GM18909 (cell line): ENCODE results near the gene TXNDC9.
A peak's percentile ranks its signal among the peaks of the same experiment; 100 is the strongest.
"Not testable (repeated sequence)": the region's sequence is repeated elsewhere in the genome, so short reads cannot be mapped to it uniquely, and the experiment has no call there.

ENCODE experiments used
- ATAC-seq: cut with Tn5 transposase; IDR thresholded peaks from one replicate; pipeline ENCODE4 v1.9.1; 2021; ENCODE audit warnings: mild to moderate bottlenecking; ENCODE audit not compliant: unreplicated experiment, poor library complexity

TXNDC9 gene

DNA sequence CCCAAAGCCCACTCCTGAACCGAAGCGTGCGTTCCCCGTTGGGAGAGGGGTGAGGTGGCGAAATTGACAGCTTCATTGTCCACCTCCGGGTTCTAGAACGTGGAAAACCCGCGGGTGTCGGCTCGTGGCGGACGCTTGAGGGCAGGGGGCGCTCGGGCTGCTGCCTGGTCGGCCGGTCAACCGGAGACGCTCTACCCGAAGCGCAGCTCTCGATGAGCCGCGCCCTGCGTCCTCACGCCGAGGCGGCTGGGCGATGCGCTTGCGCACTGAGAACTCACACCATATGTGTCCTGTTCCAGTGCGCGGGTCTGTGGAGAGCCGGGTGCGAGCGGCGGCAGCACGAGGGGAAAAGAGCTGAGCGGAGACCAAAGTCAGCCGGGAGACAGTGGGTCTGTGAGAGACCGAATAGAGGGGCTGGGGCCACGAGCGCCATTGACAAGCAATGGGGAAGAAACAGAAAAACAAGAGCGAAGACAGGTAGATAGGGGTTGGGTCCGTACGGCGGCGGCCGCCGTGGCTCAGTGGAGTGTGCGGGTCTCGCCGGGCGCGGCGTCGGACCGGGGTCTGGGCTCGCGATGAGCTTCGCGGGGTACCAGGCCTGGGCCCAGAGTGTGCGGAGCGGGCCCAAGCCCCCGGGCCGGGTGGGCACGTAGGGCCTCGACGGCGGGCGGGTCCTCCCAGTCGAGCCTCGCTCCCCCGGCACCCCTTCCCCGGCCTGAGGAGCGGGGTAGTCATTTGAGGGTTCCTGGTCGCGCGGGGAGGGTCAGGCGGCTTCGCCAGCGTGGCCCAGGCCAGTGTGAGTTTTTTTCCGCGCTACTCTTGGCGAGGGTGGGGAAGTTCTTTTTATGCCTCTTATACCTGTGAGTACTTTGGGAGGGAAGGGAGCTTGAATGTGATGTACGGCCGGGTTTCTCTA, 1.2 kb upstream of the TXNDC9 start, which contains the start of gene EIF5B:
TSS of gene EIF5B (plus strand) at position 277 of the 916 bp plus-strand sequence. CDS start at position 443, 166 bp downstream.
- ATAC-seq: peak; percentile 65

DNA sequence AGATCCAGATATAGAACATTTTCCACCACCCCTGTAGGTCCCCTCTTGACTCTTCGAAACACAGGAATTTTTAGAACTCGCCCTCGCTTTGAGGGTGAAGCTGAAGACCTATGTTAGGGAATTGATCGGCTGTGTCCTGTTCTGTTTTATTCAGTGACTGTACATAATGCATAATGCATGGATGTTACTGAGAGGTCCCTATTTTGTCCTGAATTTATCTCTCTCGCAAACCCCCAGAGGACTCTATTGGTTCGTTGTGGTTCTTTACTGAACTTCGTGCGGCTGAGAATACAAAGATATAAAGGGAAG, 625 bp upstream of the TXNDC9 start:
- ATAC-seq: peak; percentile 7

DNA sequence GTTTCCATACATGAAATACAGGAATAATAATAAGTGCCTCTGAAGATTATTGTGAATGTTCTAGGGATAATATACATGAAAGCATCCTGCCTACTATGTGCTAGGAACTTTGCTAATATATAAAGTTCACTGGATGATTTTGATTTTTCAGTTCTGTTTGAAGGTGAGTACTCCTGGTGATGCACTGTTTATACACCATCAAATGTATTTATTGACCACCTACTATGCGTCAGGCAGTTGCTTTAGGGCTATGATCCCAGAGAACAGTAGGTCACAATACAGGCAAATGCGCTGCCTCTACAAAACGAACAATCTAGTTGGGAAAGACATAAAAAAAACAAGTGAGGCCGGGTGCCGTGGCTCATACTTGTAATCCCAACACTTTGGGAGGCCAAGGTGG, 10.7 kb downstream of the TXNDC9 start:
- no peak for ATAC-seq

DNA sequence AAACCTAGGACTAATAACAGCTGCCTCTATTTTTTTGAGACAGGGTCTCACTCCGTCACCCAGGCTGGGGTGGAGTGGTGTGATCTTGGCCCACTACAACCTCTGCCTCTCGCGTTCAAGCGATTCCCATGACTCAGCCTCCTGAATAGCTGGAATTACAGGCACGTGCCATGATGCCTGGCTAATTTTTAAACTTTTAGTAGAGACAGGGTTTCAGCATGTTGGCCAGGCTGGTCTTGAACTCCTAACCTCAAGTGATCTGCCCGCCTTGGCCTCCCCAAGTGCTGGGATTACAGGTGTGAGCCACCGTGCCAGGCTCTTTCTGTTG, 18.3 kb downstream of the TXNDC9 start:
- not testable (repeated sequence) for ATAC-seq

DNA sequence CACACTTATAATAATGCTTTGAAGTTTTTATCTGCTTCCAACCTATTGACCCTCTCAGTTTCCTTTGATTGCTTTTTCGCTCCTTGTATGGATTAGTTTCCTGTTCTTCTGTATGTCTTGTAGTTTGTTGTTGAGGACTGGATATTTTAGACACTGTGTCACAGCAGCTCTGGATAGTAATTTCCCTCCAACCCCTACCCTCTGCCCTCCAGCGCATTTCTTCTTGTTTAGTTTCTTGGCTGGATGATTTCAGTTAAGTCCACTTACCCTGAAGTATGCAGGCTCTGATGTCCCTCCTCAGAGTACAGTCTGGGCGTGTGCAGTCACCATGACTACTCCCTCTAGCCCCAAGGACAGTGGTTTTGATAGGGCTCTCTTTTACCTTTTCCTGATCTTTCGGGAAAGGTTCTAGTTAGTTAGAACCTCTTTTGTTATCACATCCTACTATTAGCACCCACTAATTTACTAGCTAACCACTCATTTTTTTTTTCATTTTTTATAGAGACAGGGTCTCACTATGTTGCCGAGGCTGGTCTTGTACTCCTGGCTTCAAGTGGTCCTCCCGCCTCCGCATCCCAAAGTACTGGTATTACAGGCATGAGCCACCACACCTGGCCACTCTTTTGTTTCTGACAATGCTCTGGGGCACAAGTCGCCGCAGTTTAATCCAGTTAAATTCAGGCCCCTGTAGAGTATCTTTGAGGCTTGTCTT, 18.8 kb downstream of the TXNDC9 start:
- ATAC-seq: no peak

DNA sequence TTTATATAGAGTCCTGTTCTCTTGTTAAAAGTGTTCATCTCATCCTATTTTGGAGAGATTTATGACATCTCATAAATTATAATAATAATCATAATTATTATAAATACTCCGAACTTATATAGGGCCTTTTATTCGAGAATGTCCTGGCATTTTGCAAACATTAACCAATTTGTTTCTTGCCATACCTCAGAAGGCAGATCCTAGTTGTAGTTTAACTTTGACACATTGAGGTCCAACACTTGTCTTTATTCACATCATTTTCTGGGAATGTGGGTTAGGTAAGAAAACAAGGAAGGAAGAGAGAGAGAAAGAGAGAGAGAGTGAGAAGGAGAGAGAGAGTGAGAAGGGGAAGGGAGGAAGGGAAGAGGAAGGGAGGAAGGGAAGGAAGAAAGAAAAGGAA, 35.0 kb downstream of the TXNDC9 start, which contains the start of gene LYG1:
TSS of gene LYG1 (minus strand) at position 101 of the 400 bp plus-strand sequence. CDS start 5,527 bp downstream, outside the sequence.
- not testable (repeated sequence) for ATAC-seq

DNA sequence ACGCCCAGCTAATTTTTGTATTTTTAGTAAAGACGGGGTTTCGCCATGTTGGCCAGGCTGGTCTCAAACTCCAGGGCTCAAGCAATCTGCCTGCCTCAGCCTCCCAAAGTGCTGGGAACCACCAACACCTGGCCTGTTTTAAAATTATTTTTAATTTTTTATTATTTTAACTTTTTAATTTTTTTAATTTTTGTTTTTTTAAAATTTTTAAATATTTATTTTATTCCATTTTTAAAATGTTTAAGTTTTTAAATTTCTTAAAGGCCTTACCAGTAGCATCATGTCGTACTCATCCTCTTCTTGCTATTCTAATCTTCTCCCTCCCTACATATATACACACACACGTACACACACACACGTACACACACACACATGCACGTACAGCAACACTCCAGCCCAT, 36.6 kb downstream of the TXNDC9 start:
- ATAC-seq: no peak

DNA sequence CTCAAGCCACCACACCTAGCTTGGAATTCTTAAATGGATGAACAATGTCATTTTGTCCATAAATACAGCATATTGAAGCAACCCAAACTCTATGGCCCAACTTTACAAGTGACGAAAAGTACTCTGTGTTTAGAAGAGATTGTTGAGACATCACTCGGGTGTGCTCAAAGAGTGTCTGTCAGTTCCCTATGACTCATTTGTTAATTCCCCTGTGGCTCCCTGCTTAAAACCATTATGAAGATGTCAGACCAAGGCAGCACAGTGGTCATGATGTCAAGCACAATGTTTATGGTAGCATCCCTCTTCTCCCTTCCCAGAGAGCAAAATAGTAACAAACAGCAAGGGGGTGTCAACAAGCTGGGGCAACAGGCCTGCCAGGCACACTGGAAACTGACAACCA, 38.1 kb downstream of the TXNDC9 start:
- no peak for ATAC-seq

DNA sequence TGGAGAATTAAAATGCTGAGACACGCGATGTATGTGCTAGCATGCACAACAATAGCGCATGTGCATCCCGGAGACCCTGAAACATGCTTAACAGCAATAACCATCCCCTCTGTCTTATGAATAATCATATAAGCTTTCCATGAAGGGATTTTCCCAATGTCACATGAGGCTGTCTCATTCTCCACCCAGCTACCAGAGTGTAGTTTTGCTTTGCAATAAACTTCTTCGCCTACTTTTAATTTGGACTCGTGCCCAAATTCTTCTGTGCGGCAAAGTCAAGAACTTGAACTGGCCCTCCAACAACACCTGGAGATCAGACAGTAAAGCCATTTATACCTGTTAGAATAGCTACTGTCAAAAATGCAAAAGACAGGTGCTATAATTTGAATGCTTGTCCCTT, 50.6 kb downstream of the TXNDC9 start:
- no peak for ATAC-seq

DNA sequence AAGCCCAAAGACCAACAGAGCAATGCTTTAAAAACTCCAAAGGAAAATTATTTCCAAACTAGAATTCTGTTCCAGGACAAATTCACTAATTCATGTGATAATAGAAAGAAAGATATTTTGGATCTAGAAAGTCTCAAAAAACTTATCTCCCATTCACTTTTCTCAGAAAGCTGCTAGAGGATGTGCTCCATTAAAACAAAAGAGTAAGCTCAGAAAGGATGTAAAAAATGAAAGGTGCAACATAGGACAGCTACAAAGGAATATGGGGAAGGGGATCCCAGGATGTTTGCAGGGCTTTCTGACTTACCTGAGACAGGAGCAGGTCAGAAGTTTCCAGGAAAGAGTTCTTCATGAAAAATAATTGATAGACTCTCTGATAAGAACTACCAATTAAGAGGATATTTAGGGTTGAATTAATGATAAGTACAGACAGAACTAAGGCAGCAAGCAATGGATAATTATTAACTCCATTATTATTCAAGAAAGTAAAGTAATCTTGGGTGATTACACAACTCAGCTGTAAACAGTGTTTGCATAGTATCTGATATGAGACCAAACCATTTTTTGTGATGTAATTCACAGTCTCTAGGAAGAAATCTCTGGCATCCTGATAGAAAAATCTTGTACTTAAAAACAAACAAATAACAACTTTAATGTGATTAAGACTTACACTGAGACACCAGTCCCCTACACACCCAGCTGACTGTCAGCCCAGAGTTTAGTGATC, 56.0 kb downstream of the TXNDC9 start:
- ATAC-seq: no peak

DNA sequence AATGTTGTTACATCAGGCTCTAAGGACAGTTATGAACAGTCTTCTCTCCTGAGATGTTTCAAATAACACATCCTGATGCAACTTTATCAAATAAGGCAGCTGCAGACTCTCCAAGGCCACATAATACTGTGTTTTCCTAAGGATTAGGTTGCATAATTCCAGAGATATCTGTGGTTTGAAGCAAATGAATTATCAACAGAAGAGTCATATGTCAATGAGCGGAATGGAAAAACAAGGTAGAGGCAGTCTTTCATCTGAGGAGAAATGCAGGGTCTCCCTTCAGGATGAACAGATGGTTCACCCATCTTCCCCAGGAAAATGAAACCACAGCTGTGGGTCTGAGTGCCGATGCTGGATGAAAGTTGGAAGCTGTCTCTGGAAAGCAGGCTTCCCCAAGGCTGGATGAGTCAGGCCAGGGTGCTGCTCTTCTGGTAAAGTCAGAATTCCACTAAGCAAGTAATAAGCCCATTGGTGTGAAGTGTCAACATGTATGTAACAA, 57.3 kb downstream of the TXNDC9 start:
- no peak for ATAC-seq

DNA sequence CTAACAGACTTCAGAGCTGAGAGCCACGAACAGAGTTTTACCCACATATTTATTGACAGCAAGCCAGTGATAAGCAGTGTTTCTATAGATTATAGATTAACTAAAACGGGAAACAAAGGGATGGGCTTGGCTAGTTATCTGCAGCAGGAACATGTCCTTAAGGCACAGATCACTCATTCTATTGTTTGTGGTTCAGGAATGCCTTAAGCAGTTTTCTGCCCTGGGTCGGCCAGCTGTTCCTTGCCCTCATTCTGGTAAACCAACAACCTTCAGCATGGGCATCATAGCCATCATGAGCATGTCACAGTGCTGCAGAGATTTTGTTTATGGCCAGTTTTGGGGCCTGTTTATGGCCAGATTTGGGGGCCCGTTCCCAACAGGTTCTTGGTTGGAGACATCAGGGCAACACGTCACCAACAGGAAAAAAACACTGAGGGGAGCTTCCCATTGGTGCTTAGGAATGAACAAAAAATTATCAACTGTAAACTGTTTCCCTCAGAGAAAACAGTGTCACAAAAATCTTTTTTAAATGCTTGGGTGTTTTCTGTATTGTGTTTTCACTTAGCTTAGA, 57.9 kb downstream of the TXNDC9 start:
- ATAC-seq: not testable (repeated sequence)

DNA sequence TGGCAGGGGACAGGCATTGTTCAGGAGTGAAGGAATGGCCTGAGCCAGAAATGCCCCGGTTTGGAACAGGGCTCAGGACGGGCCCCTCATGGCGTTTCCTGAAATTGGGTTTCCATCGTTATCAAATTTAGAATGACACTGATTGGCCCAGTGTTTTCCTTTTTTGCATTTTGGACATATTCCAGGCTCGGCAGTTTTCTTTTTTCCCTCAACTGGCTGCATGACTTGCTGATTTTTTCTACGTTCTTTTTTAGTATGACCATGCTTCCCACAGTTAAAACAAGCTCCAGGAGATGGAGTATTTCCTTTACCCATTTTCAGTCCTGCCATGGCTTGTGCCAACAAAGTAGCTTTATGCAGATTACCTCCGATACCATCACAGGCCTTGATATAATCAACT, 60.3 kb downstream of the TXNDC9 start:
- no peak for ATAC-seq
